GM20000 (cell line): ENCODE results near the gene MEGF6.

Experiments used
- DNase-seq: peaks from one replicate; pipeline ENCODE4 v3.0.0; 2012; ENCODE audit warnings: low spot score
- CTCF ChIP-seq: IDR thresholded peaks from 2 replicates; pipeline ENCODE4 v1.5.1; 2012; ENCODE audit warnings: mild to moderate bottlenecking, control low read depth; ENCODE audit errors: extremely low read depth, missing control alignments

The MEGF6 gene

GRCh38 chr1:3545363-3546047 lies 65.8 kb downstream of the MEGF6 start:
- no peak for DNase-seq
- TF ChIP-seq CTCF = no peak

- no peak for TF ChIP-seq CTCF
- DNase-seq = no peak
Measured at GRCh38 chr1:3544040-3544977, 67.0 kb downstream of the MEGF6 start.

GRCh38 chr1:3543076-3544039 lies 68.0 kb downstream of the MEGF6 start:
- DNase-seq = no peak
- no peak for TF ChIP-seq CTCF

- no peak for TF ChIP-seq CTCF
- DNase-seq = no peak
Measured at GRCh38 chr1:3542676-3543075, 68.6 kb downstream of the MEGF6 start.

- TF ChIP-seq CTCF = no peak
- no peak for DNase-seq
Measured at GRCh38 chr1:3541936-3542335, 69.4 kb downstream of the MEGF6 start.

- DNase-seq = no peak
- no peak for TF ChIP-seq CTCF
Measured at GRCh38 chr1:3541465-3541864, 69.8 kb downstream of the MEGF6 start.
